HepG2 (cell line): ENCODE data around the gene EARS2. TPM values are rescaled to one million over a fixed set of nuclear protein-coding genes. Genes with fewer than 3 reads are reported as not detected.

ENCODE experiments used
- ARHGAP35 ChIP-seq: sonication (generic); formaldehyde crosslinking; IDR thresholded peaks from 2 replicates; pipeline ENCODE4 v1.9.0; 2022; ENCODE audit warnings: mild to moderate bottlenecking, inconsistent platforms, moderate library complexity, missing genetic modification reagents, borderline replicate concordance
- GPN1 ChIP-seq: sonication (generic); formaldehyde crosslinking; IDR thresholded peaks from 2 replicates; pipeline ENCODE4 v1.5.1; 2020; ENCODE audit warnings: missing genetic modification reagents, borderline replicate concordance
- JARID2 ChIP-seq: sonication (generic); formaldehyde crosslinking; IDR thresholded peaks from 2 replicates; pipeline ENCODE4 v1.8.1; 2023; ENCODE audit warnings: missing genetic modification reagents, inconsistent platforms; ENCODE audit not compliant: insufficient replicate concordance
- KLF6 ChIP-seq: IDR thresholded peaks from 2 replicates; pipeline ENCODE4 v1.8.0; 2016; ENCODE audit warnings: missing biosample characterization, missing genetic modification reagents
- MIER3 ChIP-seq: IDR thresholded peaks from 2 replicates; pipeline ENCODE4 v1.6.1; 2016; ENCODE audit warnings: missing compliant biosample characterization, borderline replicate concordance
- NR2F1 ChIP-seq, 2 experiments: fragments of 450-650 bp in 1 of 2; formaldehyde crosslinking in 1 of 2; IDR thresholded peaks; 2 replicates each; pipeline versions ENCODE4 v1.5.0 to v1.6.1; 2016 to 2020; ENCODE audit warnings: mild to moderate bottlenecking in 1 of 2, missing compliant biosample characterization in 1 of 2, missing genetic modification reagents in 1 of 2, moderate library complexity in 1 of 2
- NR3C1 ChIP-seq: sonication (generic); formaldehyde crosslinking; IDR thresholded peaks from 2 replicates; pipeline ENCODE4 v1.4.0; 2020; ENCODE audit warnings: missing genetic modification reagents
- TBL1XR1 ChIP-seq: fragments of 150-350 bp; IDR thresholded peaks from 2 replicates; pipeline ENCODE4 v1.6.1; 2014; ENCODE audit warnings: borderline replicate concordance, low read length; ENCODE audit not compliant: partially characterized antibody
- XRCC5 ChIP-seq: fragments of 200-400 bp; formaldehyde crosslinking; optimal IDR thresholded peaks from 2 replicates; pipeline ENCODE3; 2017; ENCODE audit warnings: mild to moderate bottlenecking, low read length
- ZNF264 ChIP-seq: sonication (generic); formaldehyde crosslinking; IDR thresholded peaks from 2 replicates; pipeline ENCODE4 v1.4.0; 2020; ENCODE audit warnings: missing genetic modification reagents
- polyA plus RNA-seq, 8 experiments: library from polyadenylated mRNA; depleted of rRNA in 3 of 8; stranded (reverse) in 7 of 8; unstranded in 1 of 8; fragments of >200 nt; fragmentation: Illumina TruSeq in 4 of 8; extraction: Trizol in 4 of 8; gene quantifications; 2 replicates each; pipeline versions ENCODE4 v1.2.1 to v1.2.3, GENCODE V29; 2011 to 2016; ENCODE audit warnings: low read depth in 4 of 8, missing spikeins in 1 of 8, mixed read lengths in 1 of 8; ENCODE audit not compliant: insufficient read depth in 1 of 8
- total RNA-seq, 5 experiments: library from RNA; depleted of rRNA; stranded (reverse); fragments of >200 nt; fragmentation: Illumina TruSeq; extraction: Trizol; gene quantifications; 2 replicates each; pipeline ENCODE4 v1.2.3, GENCODE V29; 2016; ENCODE audit warnings: low read depth in 1 of 5
- TF ChIP-seq, protein P1 (sequence below): sonication (generic); formaldehyde crosslinking; IDR thresholded peaks from 2 replicates; pipeline ENCODE4 v1.5.0; 2020; ENCODE audit warnings: mild to moderate bottlenecking, missing genetic modification reagents
- TF ChIP-seq, protein P2 (sequence below): sonication (generic); formaldehyde crosslinking; conservative IDR thresholded peaks from 2 replicates; pipeline ENCODE4 v1.8.0; 2022; ENCODE audit warnings: low read depth, missing genetic modification reagents
- TF ChIP-seq, protein P3 (sequence below): sonication (generic); formaldehyde crosslinking; IDR thresholded peaks from 2 replicates; pipeline ENCODE4 v1.8.0; 2022; ENCODE audit warnings: missing genetic modification reagents, mild to moderate bottlenecking, moderate library complexity, borderline replicate concordance
- TF ChIP-seq, protein P4 (sequence below): sonication (generic); formaldehyde crosslinking; IDR thresholded peaks from 2 replicates; pipeline ENCODE4 v1.9.0; 2021; ENCODE audit warnings: missing genetic modification reagents, mild to moderate bottlenecking, borderline replicate concordance
- TF ChIP-seq, protein P5 (sequence below): sonication (generic); formaldehyde crosslinking; IDR thresholded peaks from 2 replicates; pipeline ENCODE4 v1.8.0; 2022; ENCODE audit warnings: missing genetic modification reagents, mild to moderate bottlenecking, borderline replicate concordance
- TF ChIP-seq, protein P6 (sequence below): sonication (generic); formaldehyde crosslinking; IDR thresholded peaks from 2 replicates; pipeline ENCODE4 v1.5.0; 2020; ENCODE audit warnings: missing genetic modification reagents

The EARS2 gene
- total and polyA plus RNA-seq, 2 of the 13 experiments (the other 11 are each of a cell fraction or from before 2014, with no cell fraction given) = 49.4 to 80.4 TPM

DNA sequence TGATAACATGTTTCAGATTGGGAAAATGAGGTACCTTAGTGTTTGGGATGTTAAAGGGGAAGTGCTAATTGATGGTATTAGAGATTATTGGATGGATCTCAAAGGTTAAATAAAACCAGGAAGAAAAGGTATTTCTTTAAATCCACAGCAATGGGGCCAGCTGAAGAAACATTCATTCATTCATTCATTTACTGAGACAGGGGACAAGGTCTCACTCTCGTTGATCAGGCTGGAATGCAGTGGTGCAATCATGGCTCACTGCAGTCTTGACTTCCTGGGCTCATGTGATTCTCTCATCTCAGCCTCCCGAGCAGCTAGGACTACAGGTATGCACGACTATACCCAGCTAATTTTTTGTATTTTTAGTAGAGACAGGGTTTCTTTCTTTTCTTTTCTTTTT lies 19.8 kb downstream of the EARS2 start (continued):
- no peak for TF ChIP-seq XRCC5
- TF ChIP-seq, protein P1, sequence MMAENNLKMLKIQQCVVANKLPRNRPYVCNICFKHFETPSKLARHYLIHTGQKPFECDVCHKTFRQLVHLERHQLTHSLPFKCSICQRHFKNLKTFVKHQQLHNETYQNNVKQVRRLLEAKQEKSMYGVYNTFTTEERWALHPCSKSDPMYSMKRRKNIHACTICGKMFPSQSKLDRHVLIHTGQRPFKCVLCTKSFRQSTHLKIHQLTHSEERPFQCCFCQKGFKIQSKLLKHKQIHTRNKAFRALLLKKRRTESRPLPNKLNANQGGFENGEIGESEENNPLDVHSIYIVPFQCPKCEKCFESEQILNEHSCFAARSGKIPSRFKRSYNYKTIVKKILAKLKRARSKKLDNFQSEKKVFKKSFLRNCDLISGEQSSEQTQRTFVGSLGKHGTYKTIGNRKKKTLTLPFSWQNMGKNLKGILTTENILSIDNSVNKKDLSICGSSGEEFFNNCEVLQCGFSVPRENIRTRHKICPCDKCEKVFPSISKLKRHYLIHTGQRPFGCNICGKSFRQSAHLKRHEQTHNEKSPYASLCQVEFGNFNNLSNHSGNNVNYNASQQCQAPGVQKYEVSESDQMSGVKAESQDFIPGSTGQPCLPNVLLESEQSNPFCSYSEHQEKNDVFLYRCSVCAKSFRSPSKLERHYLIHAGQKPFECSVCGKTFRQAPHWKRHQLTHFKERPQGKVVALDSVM (CRISPR knock-in tag) = no peak
- TF ChIP-seq, protein P2, sequence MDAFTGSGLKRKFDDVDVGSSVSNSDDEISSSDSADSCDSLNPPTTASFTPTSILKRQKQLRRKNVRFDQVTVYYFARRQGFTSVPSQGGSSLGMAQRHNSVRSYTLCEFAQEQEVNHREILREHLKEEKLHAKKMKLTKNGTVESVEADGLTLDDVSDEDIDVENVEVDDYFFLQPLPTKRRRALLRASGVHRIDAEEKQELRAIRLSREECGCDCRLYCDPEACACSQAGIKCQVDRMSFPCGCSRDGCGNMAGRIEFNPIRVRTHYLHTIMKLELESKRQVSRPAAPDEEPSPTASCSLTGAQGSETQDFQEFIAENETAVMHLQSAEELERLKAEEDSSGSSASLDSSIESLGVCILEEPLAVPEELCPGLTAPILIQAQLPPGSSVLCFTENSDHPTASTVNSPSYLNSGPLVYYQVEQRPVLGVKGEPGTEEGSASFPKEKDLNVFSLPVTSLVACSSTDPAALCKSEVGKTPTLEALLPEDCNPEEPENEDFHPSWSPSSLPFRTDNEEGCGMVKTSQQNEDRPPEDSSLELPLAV (CRISPR knock-in tag) = no peak
- TF ChIP-seq, protein P3, sequence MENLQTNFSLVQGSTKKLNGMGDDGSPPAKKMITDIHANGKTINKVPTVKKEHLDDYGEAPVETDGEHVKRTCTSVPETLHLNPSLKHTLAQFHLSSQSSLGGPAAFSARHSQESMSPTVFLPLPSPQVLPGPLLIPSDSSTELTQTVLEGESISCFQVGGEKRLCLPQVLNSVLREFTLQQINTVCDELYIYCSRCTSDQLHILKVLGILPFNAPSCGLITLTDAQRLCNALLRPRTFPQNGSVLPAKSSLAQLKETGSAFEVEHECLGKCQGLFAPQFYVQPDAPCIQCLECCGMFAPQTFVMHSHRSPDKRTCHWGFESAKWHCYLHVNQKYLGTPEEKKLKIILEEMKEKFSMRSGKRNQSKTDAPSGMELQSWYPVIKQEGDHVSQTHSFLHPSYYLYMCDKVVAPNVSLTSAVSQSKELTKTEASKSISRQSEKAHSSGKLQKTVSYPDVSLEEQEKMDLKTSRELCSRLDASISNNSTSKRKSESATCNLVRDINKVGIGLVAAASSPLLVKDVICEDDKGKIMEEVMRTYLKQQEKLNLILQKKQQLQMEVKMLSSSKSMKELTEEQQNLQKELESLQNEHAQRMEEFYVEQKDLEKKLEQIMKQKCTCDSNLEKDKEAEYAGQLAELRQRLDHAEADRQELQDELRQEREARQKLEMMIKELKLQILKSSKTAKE (CRISPR knock-in tag) = no peak
- TF ChIP-seq MIER3 (CRISPR knock-in tag) = no peak
- no peak for TF ChIP-seq ZNF264
- TF ChIP-seq, protein P4, sequence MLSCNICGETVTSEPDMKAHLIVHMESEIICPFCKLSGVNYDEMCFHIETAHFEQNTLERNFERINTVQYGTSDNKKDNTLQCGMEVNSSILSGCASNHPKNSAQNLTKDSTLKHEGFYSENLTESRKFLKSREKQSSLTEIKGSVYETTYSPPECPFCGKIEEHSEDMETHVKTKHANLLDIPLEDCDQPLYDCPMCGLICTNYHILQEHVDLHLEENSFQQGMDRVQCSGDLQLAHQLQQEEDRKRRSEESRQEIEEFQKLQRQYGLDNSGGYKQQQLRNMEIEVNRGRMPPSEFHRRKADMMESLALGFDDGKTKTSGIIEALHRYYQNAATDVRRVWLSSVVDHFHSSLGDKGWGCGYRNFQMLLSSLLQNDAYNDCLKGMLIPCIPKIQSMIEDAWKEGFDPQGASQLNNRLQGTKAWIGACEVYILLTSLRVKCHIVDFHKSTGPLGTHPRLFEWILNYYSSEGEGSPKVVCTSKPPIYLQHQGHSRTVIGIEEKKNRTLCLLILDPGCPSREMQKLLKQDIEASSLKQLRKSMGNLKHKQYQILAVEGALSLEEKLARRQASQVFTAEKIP (CRISPR knock-in tag) = no peak
- no peak for TF ChIP-seq ARHGAP35 (CRISPR knock-in tag)
- TF ChIP-seq, protein P5, sequence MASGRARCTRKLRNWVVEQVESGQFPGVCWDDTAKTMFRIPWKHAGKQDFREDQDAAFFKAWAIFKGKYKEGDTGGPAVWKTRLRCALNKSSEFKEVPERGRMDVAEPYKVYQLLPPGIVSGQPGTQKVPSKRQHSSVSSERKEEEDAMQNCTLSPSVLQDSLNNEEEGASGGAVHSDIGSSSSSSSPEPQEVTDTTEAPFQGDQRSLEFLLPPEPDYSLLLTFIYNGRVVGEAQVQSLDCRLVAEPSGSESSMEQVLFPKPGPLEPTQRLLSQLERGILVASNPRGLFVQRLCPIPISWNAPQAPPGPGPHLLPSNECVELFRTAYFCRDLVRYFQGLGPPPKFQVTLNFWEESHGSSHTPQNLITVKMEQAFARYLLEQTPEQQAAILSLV (CRISPR knock-in tag) = no peak
- TF ChIP-seq, protein P6, sequence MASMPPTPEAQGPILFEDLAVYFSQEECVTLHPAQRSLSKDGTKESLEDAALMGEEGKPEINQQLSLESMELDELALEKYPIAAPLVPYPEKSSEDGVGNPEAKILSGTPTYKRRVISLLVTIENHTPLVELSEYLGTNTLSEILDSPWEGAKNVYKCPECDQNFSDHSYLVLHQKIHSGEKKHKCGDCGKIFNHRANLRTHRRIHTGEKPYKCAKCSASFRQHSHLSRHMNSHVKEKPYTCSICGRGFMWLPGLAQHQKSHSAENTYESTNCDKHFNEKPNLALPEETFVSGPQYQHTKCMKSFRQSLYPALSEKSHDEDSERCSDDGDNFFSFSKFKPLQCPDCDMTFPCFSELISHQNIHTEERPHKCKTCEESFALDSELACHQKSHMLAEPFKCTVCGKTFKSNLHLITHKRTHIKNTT (CRISPR knock-in tag) = no peak
- TF ChIP-seq JARID2 = no peak
- TF ChIP-seq NR3C1 (CRISPR knock-in tag) = no peak
- TF ChIP-seq NR2F1 (CRISPR knock-in tag; IDR thresholded peaks at IDR 0.05) = no peak
- no peak for TF ChIP-seq TBL1XR1
- TF ChIP-seq KLF6 (CRISPR knock-in tag) = no peak; the same call in 1 of the 2 replicates
- TF ChIP-seq GPN1 (CRISPR knock-in tag) = no peak
